ENCODE measurements around the gene GFOD1. TPM values are rescaled to one million over a fixed set of nuclear protein-coding genes. Genes with fewer than 3 reads are reported as not detected.

GFOD1 gene
- total and polyA plus RNA-seq, 4 donors = 9.4 to 30.6 (median 17.6) TPM

DNA sequence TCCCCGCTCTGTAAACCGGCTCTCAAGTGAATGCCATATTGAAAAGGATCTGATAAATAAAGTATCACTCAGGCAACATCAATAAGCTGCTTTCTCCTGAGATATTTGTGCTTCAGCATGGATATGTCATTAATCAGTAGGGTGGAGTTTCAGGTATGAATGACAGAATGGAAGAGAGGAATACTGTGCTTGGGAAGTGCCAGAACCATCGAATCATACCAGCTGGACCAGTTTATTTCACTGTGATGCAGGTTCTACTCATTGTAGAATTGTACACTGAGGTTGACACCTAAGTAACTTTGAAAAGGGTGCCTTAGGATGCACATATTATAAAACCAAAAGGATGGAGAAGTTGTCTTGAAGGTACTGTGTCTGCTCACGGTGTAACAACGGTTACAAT lies 141.2 kb downstream of the GFOD1 start:
- H3K27me3 ChIP-seq (ENCODE audit: control insufficient read depth, insufficient read depth, low read length) = no peaks in the 10 kb centered on the region
- no peak overlapping the region for H3K27ac ChIP-seq (ENCODE audit: low read depth, low read length)
- H3K9me3 ChIP-seq (ENCODE audit: control insufficient read depth, insufficient read depth, low read length) = no peaks in the 10 kb centered on the region
- WGBS (ENCODE audit: insufficient coverage) = no CpG with 5 or more reads among the region's 5 CpGs
- peaks cover 11% of the 10 kb centered on the region for H3K4me1 ChIP-seq (ENCODE audit: control insufficient read depth, insufficient read depth, low read length)
- no peaks in the 10 kb centered on the region for H3K36me3 ChIP-seq (ENCODE audit: control insufficient read depth, insufficient read depth, low read length)
- no peak for DNase-seq (ENCODE audit: low read depth in 4 of 6, low spot score in 6 of 6)
- H3K4me3 ChIP-seq (ENCODE audit: low read depth, low read length) = no peak overlapping the region

DNA sequence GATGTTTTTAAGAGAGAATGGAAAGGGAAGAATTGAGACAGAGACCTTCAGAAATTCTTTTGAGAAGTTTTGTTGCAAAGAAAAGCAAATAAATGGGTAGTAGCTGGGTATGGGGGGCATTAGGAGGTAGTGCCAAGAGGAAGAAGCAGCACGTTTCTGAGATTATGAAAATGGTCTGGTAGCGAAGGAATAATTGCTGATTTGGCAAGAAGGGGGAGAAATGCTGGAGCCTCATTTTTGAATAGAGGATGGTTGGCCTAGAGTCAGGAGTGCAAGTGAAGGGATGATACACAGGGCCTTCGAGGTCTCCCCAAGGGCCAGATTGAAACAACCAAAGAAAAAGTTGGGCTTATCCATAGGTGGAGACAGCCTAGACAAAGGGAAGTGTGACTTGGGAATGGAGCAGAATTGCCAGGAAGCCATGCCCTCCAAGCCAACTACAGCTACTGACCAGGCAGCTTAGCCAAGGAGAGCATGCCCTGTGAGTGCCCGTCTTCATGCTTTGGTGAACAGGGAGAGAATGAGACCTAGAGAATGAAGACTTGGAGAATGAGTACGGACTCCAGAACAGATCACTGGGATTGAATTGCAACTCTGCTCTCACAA lies 144.9 kb downstream of the GFOD1 start:
- DNase-seq (ENCODE audit: low read depth in 4 of 6, low spot score in 6 of 6) = no peak
- H3K27ac ChIP-seq (ENCODE audit: low read depth, low read length) = no peak overlapping the region
- 73% methylated on average over 3 of the region's 5 CpGs for WGBS (ENCODE audit: insufficient coverage)
- no peaks in the 10 kb centered on the region for H3K4me1 ChIP-seq (ENCODE audit: control insufficient read depth, insufficient read depth, low read length)
- no peaks in the 10 kb centered on the region for H3K9me3 ChIP-seq (ENCODE audit: control insufficient read depth, insufficient read depth, low read length)
- H3K4me3 ChIP-seq (ENCODE audit: low read depth, low read length) = no peak overlapping the region
- no peaks in the 10 kb centered on the region for H3K36me3 ChIP-seq (ENCODE audit: control insufficient read depth, insufficient read depth, low read length)
- H3K27me3 ChIP-seq (ENCODE audit: control insufficient read depth, insufficient read depth, low read length) = no peaks in the 10 kb centered on the region

DNA sequence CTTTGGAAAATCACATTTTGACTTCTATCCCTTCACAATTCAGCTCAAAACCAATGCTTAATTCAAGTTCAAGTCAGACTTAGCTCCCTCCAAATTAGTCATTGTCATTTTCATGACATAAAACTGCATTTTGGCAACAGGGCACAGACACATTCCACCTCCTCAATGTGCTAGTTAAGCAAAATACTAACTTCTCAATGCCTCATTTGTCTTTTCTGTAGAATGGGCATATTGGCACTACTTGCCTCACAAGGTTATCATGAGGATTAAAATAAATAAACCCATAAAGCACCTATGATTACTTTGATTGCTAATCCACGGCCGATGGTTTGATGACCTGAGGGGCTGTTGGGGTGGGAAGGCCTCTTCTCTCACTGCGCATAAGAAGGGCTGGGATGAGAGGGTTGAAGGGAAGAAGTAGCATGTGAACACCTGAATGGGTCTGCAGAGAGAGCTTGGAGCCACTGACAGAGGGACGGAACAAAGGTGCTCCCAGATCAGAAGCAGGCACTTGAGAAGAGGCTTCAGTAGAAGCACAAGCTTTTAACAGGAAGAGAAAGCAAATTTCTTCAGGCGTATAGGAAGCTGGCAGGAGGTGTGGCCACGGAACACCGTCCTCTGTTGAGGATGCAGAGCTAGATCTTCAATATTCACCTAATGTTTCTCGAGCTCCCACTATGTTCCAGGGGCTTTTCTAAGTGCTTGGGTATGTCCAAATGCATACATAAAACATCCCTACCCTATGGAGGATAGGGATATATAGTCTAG lies 147.4 kb downstream of the GFOD1 start:
- Histone ChIP-seq H3K27ac (ENCODE audit: low read depth, low read length) (no peak overlapping the region), H3K36me3 (ENCODE audit: control insufficient read depth, insufficient read depth, low read length) (no peaks in the 10 kb centered on the region), H3K4me1 (ENCODE audit: control insufficient read depth, insufficient read depth, low read length) (peaks cover 2% of the 10 kb centered on the region), H3K4me3 (ENCODE audit: low read depth, low read length) (no peak overlapping the region), H3K9me3 (ENCODE audit: control insufficient read depth, insufficient read depth, low read length) (no peaks in the 10 kb centered on the region), H3K27me3 (ENCODE audit: control insufficient read depth, insufficient read depth, low read length) (no peaks in the 10 kb centered on the region)
- 100% methylated on average over 2 of the region's 8 CpGs for WGBS (ENCODE audit: insufficient coverage)
- no peak for DNase-seq (ENCODE audit: low read depth in 4 of 6, low spot score in 6 of 6)

DNA sequence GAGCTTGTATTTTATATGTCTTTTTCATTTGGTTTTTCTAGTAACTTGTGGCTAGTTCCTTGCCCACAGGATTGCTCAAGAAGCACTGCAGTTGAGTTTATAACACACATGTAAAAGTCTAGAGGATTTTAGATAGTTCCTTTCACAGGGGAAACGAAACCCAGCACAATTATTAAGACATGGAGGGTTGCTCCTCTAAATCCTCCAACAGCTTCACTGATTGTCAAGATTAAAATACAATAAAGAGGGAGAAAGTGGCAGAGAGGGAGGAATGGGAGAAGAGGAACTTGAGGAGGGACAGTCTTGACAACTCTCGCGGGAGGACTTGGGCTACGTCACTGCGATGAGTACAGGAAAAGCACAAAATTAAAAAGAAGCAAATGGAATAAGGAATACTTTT lies 149.4 kb downstream of the GFOD1 start:
- no CpG with 5 or more reads among the region's 5 CpGs for WGBS (ENCODE audit: insufficient coverage)
- no peak overlapping the region for H3K4me3 ChIP-seq (ENCODE audit: low read depth, low read length)
- H3K27ac ChIP-seq (ENCODE audit: low read depth, low read length) = no peak overlapping the region
- H3K9me3 ChIP-seq (ENCODE audit: control insufficient read depth, insufficient read depth, low read length) = no peaks in the 10 kb centered on the region
- H3K27me3 ChIP-seq (ENCODE audit: control insufficient read depth, insufficient read depth, low read length) = no peaks in the 10 kb centered on the region
- peaks cover 2% of the 10 kb centered on the region for H3K4me1 ChIP-seq (ENCODE audit: control insufficient read depth, insufficient read depth, low read length)
- H3K36me3 ChIP-seq (ENCODE audit: control insufficient read depth, insufficient read depth, low read length) = no peaks in the 10 kb centered on the region
- no peak for DNase-seq (ENCODE audit: low read depth in 4 of 6, low spot score in 6 of 6)

DNA sequence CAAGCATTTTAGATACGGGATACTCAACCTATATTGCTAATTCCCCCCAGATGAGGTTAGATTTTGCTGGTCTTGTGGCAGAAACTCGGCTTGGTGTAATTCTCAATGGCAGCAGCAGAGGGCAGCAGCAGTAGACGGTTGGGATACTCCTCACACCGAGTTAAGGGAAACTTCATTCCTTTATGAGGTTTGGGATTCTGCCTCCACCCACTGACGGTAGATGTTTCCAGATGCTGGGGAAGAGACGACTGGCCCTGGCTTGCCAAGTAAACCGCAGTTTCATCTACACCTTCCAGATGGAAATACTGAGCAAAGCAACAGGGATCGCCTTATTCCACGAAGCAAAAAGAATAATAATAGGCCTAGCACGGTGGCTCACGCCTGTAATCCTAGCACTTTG lies 150.8 kb downstream of the GFOD1 start:
- H3K4me3 ChIP-seq (ENCODE audit: low read depth, low read length) = no peak overlapping the region
- peaks cover 2% of the 10 kb centered on the region for H3K4me1 ChIP-seq (ENCODE audit: control insufficient read depth, insufficient read depth, low read length)
- no peaks in the 10 kb centered on the region for H3K36me3 ChIP-seq (ENCODE audit: control insufficient read depth, insufficient read depth, low read length)
- WGBS (ENCODE audit: insufficient coverage) = 22% methylated on average over 7 of the region's 11 CpGs
- H3K27me3 ChIP-seq (ENCODE audit: control insufficient read depth, insufficient read depth, low read length) = no peaks in the 10 kb centered on the region
- H3K27ac ChIP-seq (ENCODE audit: low read depth, low read length) = no peak overlapping the region
- peak in 5 of 6 donors; percentile 62 to 96 (median 82) for DNase-seq (ENCODE audit: low read depth in 4 of 6, low spot score in 6 of 6)
- H3K9me3 ChIP-seq (ENCODE audit: control insufficient read depth, insufficient read depth, low read length) = no peaks in the 10 kb centered on the region

DNA sequence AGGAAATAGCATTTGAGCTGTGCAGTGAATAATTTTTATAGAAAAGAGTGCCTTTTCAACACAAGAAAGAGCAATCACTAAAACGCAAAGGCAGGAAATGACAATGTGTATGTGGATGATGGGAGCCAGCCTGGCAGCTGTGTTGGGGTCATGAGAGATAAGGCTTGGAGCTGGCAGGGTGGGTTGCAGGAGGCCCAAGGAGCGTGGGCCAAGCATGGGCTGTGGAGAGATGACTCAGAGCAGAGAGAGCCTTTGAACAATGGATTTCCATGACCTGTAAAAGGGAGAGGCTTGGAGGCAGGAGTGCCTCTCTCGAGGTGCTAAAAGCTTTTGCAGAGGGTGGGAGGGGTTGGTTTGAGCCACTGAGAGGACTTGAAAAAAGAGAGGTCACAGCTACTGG lies 152.4 kb downstream of the GFOD1 start:
- H3K4me3 ChIP-seq (ENCODE audit: low read depth, low read length) = no peak overlapping the region
- peaks cover 2% of the 10 kb centered on the region for H3K4me1 ChIP-seq (ENCODE audit: control insufficient read depth, insufficient read depth, low read length)
- H3K27ac ChIP-seq (ENCODE audit: low read depth, low read length) = no peak overlapping the region
- WGBS (ENCODE audit: insufficient coverage) = 76% methylated on average over 3 of the region's 3 CpGs
- DNase-seq (ENCODE audit: low read depth in 4 of 6, low spot score in 6 of 6) = no peak
- H3K9me3 ChIP-seq (ENCODE audit: control insufficient read depth, insufficient read depth, low read length) = no peaks in the 10 kb centered on the region
- H3K36me3 ChIP-seq (ENCODE audit: control insufficient read depth, insufficient read depth, low read length) = no peaks in the 10 kb centered on the region
- no peaks in the 10 kb centered on the region for H3K27me3 ChIP-seq (ENCODE audit: control insufficient read depth, insufficient read depth, low read length)

DNA sequence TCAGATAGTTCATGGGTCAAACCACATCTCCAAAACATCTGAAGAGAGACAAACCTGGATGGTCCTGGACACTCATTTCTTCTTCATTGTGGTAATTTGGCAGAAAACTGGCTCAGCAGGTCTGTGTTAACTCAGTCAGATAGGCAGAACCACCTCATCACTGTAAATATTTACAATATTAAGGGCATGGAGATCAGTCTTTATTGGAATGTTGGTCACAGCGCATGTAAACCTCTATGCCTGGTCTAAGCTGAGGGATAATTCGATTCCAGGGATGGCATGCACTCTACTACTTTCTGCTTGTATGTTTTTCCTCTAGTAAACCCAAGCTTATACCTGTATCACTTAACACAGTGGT lies 155.1 kb downstream of the GFOD1 start:
- H3K36me3 ChIP-seq (ENCODE audit: control insufficient read depth, insufficient read depth, low read length) = no peaks in the 10 kb centered on the region
- no peaks in the 10 kb centered on the region for H3K9me3 ChIP-seq (ENCODE audit: control insufficient read depth, insufficient read depth, low read length)
- DNase-seq (ENCODE audit: low read depth in 4 of 6, low spot score in 6 of 6) = no peak
- no peak overlapping the region for H3K27ac ChIP-seq (ENCODE audit: low read depth, low read length)
- no CpG with 5 or more reads among the region's 2 CpGs for whole genome bisulfite sequencing (ENCODE audit: insufficient coverage)
- H3K4me1 ChIP-seq (ENCODE audit: control insufficient read depth, insufficient read depth, low read length) = peaks cover 10% of the 10 kb centered on the region
- no peak overlapping the region for H3K4me3 ChIP-seq (ENCODE audit: low read depth, low read length)
- no peaks in the 10 kb centered on the region for H3K27me3 ChIP-seq (ENCODE audit: control insufficient read depth, insufficient read depth, low read length)

DNA sequence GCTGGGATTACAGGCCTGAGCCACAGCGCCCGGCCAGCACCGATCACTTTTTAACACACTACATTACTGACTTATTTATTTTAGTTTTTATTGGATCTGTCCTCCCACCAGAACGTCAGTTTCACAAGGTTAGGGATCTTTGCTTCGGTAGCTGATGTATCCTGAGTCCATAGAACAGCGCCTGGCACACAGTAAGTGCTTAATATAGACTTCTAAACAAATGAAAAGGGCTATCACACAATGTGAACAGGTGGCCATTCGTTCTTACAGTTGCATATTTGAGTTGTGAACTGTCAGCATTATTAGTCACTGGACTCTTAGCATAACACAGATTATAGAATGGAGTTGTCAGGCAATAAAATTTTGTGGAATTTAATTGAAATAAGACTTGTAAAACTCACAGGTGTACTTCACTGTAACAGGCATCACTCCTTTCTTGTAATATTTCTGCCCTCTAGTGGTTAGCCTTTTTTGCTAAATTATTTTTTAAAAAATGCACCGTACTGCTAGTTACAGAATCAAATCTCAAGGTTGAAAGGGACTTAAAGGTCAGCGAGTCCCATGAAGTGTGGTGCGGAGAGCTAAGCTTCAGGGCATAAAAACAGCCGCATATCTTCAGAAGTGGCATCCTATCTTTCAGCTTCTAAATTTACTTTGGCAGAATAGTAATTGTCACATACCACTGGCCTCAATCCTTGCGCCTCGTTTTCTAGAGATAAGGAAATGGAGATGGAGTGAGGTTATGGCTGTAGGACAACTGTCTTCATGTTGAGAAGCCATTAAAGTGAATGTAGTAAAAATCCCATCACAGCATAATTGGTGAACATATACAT lies 155.7 kb downstream of the GFOD1 start:
- Histone ChIP-seq H3K27me3 (ENCODE audit: control insufficient read depth, insufficient read depth, low read length) (no peaks in the 10 kb centered on the region), H3K4me3 (ENCODE audit: low read depth, low read length) (no peak overlapping the region), H3K27ac (ENCODE audit: low read depth, low read length) (no peak overlapping the region), H3K36me3 (ENCODE audit: control insufficient read depth, insufficient read depth, low read length) (no peaks in the 10 kb centered on the region), H3K4me1 (ENCODE audit: control insufficient read depth, insufficient read depth, low read length) (peaks cover 10% of the 10 kb centered on the region), H3K9me3 (ENCODE audit: control insufficient read depth, insufficient read depth, low read length) (no peaks in the 10 kb centered on the region)
- DNase-seq (ENCODE audit: low read depth in 4 of 6, low spot score in 6 of 6) = peak in 3 of 6 donors; percentile 17 to 80 (median 61)
- WGBS (ENCODE audit: insufficient coverage) = 82% methylated on average over 2 of the region's 13 CpGs

DNA sequence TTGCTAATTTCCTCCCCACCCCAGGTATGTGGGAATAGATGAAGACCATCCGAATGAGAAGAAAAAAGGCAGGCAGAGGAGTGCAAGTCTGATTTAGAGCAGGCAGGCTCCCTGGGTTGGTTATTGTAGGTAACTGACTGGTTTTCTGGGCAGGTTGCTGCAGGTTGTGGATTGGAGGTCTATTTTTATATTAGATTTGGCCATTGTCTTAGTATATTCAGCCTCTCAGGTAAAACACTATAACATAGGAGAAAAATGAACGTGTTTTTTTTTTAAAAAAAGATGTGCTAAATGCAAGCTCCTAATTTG lies 158.6 kb downstream of the GFOD1 start:
- no peaks in the 10 kb centered on the region for H3K9me3 ChIP-seq (ENCODE audit: control insufficient read depth, insufficient read depth, low read length)
- no peaks in the 10 kb centered on the region for H3K27me3 ChIP-seq (ENCODE audit: control insufficient read depth, insufficient read depth, low read length)
- WGBS (ENCODE audit: insufficient coverage) = 0% methylated on average over 1 of the region's 2 CpGs

More for the DNA sequence above, 158.6 kb downstream of the GFOD1 start:
- Histone ChIP-seq H3K4me1 (ENCODE audit: control insufficient read depth, insufficient read depth, low read length) (peaks cover 8% of the 10 kb centered on the region), H3K36me3 (ENCODE audit: control insufficient read depth, insufficient read depth, low read length) (peaks cover 11% of the 10 kb centered on the region), H3K4me3 (ENCODE audit: low read depth, low read length) (peak overlapping the region; percentile 81), H3K27ac (ENCODE audit: low read depth, low read length) (peak overlapping the region; percentile 86)
- DNase-seq (ENCODE audit: low read depth in 4 of 6, low spot score in 6 of 6) = no peak
